ENCODE measurements around the gene ELOVL5. TPM values are rescaled to one million over a fixed set of nuclear protein-coding genes. Genes with fewer than 3 reads are reported as not detected.

The ELOVL5 gene
- total RNA-seq, 1 donor from 2014 or later = 72.4 TPM

- Histone ChIP-seq H3K4me1 (peaks cover 30% of the 10 kb centered on the region), H3K4me3 (no peak overlapping the region), H3K27ac (no peak overlapping the region), H3K9me3 (no peaks in the 10 kb centered on the region), H3K36me3 (peaks cover 17% of the 10 kb centered on the region), H3K27me3 (ENCODE audit: low read depth) (no peaks in the 10 kb centered on the region)
- no peak for TF ChIP-seq CTCF (IDR thresholded peaks at IDR 0.05)
- intact Hi-C loops (cut with DNase I) = no loop called here
- DNase-seq (no peak), ATAC-seq (no peak)
These were observed 54.1 kb downstream of the ELOVL5 start for GRCh38 chr6:53294611-53295010.

- H3K27me3 ChIP-seq (ENCODE audit: low read depth) = no peaks in the 10 kb centered on the region
- no peak for DNase-seq
These were observed 54.7 kb downstream of the ELOVL5 start for GRCh38 chr6:53294095-53294494.

GRCh38 chr6:53293691-53294090 is 55.1 kb downstream of the ELOVL5 start:
- intact Hi-C loops (cut with DNase I) = no loop called here
- Histone ChIP-seq H3K4me3 (no peak overlapping the region), H3K9me3 (no peaks in the 10 kb centered on the region), H3K4me1 (peaks cover 22% of the 10 kb centered on the region), H3K27ac (no peak overlapping the region), H3K36me3 (peaks cover 24% of the 10 kb centered on the region), H3K27me3 (ENCODE audit: low read depth) (no peaks in the 10 kb centered on the region)
- ATAC-seq (peak; percentile 26 to 30), DNase-seq (no peak)
- TF ChIP-seq CTCF (IDR thresholded peaks at IDR 0.05) = no peak

More at GRCh38 chr6:53294095-53294494, 54.7 kb downstream of the ELOVL5 start:
- Histone ChIP-seq H3K9me3 (no peaks in the 10 kb centered on the region), H3K4me1 (peaks cover 25% of the 10 kb centered on the region), H3K4me3 (no peak overlapping the region), H3K36me3 (peaks cover 20% of the 10 kb centered on the region), H3K27ac (no peak overlapping the region)
- ATAC-seq = no peak
- peak; percentile 41 for TF ChIP-seq CTCF (IDR thresholded peaks at IDR 0.05)
- intact Hi-C loops (cut with DNase I) = no loop called here

- DNase-seq = no peak
- Histone ChIP-seq H3K4me3 (no peak overlapping the region), H3K36me3 (peaks cover 41% of the 10 kb centered on the region), H3K27me3 (ENCODE audit: low read depth) (no peaks in the 10 kb centered on the region), H3K27ac (no peak overlapping the region), H3K4me1 (peaks cover 9% of the 10 kb centered on the region), H3K9me3 (no peaks in the 10 kb centered on the region)
- intact Hi-C loops (cut with DNase I) = no loop called here
- ATAC-seq = no peak
- TF ChIP-seq CTCF (IDR thresholded peaks at IDR 0.05) = no peak
These were observed 57.9 kb downstream of the ELOVL5 start for GRCh38 chr6:53290537-53291510.

GRCh38 chr6:53287336-53288225 is 61.2 kb downstream of the ELOVL5 start:
- Histone ChIP-seq H3K9me3 (no peaks in the 10 kb centered on the region), H3K36me3 (peaks cover 44% of the 10 kb centered on the region), H3K4me3 (no peak overlapping the region), H3K27ac (no peak overlapping the region), H3K4me1 (peaks cover 17% of the 10 kb centered on the region), H3K27me3 (ENCODE audit: low read depth) (no peaks in the 10 kb centered on the region)
- TF ChIP-seq CTCF (IDR thresholded peaks at IDR 0.05) = no peak
- DNase-seq (no peak), ATAC-seq (peak in 1 of 2 donors; percentile 8)
- intact Hi-C loops (cut with DNase I) = no loop called here
